PFSK-1 (cell line): Measurements from ENCODE around the gene KCNG2.

Experiments
- POLR2AphosphoS5 ChIP-seq: IDR thresholded peaks from 2 replicates; pipeline ENCODE4 v1.6.1; 2012; ENCODE audit warnings: low read depth, mild to moderate bottlenecking, control low read depth, low read length, moderate library complexity
- REST ChIP-seq, 2 experiments: IDR thresholded peaks; 2 replicates each; pipeline versions ENCODE4 v1.6.1 to v1.8.0; 2011 to 2012; ENCODE audit warnings: low read depth in 2 of 2, low read length in 2 of 2, control low read depth in 1 of 2, inconsistent platforms in 1 of 2, mild to moderate bottlenecking in 1 of 2, moderate library complexity in 1 of 2; ENCODE audit not compliant: insufficient read depth in 1 of 2
- SIN3A ChIP-seq: IDR thresholded peaks from 2 replicates; pipeline ENCODE4 v1.6.1; 2012; ENCODE audit warnings: mild to moderate bottlenecking, low read length, moderate library complexity, borderline replicate concordance; ENCODE audit not compliant: insufficient read depth

GRCh38 chr18:79857082-79857671, 59.4 kb downstream of the KCNG2 start:
- TF ChIP-seq SIN3A (no peak), POLR2AphosphoS5 (no peak), REST (IDR thresholded peaks at IDR 0.05; ENCODE audit: insufficient read depth in 1 of 2, low read depth in 2 of 2, low read length in 2 of 2) (no peak)
